Smooth muscle cell (in vitro differentiated cells): ENCODE results near the gene TBC1D14. TPM values are rescaled to one million over a fixed set of nuclear protein-coding genes. Genes with fewer than 3 reads are reported as not detected.
A peak's percentile ranks its signal among the peaks of the same experiment; 100 is the strongest.
"Not testable (repeated sequence)": the region's sequence is repeated elsewhere in the genome, so short reads cannot be mapped to it uniquely, and the experiment has no call there.

Experiments
- DNase-seq: peaks from one replicate; lab custom pipeline; 2025; ENCODE audit not compliant: unreplicated experiment; lab: John Stamatoyannopoulos, UW
- H2AFZ ChIP-seq: fragments of 200-600 bp; sonication (generic); 2 replicates; pipeline ENCODE4 v1.6.0; 2016; ENCODE audit warnings: antibody characterized with exemption, low read depth, mild to moderate bottlenecking
- H3F3A ChIP-seq: fragments of 200-600 bp; sonication (generic); 2 replicates; pipeline ENCODE4 v1.6.0; 2017; ENCODE audit warnings: antibody characterized with exemption, low read depth
- H3K27ac ChIP-seq: fragments of 200-600 bp; sonication (generic); 2 replicates; pipeline ENCODE4 v1.5.1; 2016; ENCODE audit warnings: low read depth, mild to moderate bottlenecking
- H3K27me3 ChIP-seq: fragments of 200-600 bp; sonication (generic); 2 replicates; pipeline ENCODE4 v1.6.1; 2016; ENCODE audit warnings: low read depth, mild to moderate bottlenecking
- H3K36me3 ChIP-seq: fragments of 200-600 bp; sonication (generic); 2 replicates; pipeline ENCODE4 v1.5.1; 2016; ENCODE audit warnings: low read depth
- H3K4me1 ChIP-seq: fragments of 200-600 bp; sonication (generic); 2 replicates; pipeline ENCODE4 v1.5.1; 2016; ENCODE audit warnings: low read depth
- H3K4me2 ChIP-seq: fragments of 200-600 bp; sonication (generic); 2 replicates; pipeline ENCODE4 v1.6.0; 2016; ENCODE audit warnings: mild to moderate bottlenecking
- H3K4me3 ChIP-seq: fragments of 200-600 bp; sonication (generic); 2 replicates; pipeline ENCODE4 v1.5.1; 2016; ENCODE audit warnings: mild to moderate bottlenecking
- H3K79me2 ChIP-seq: fragments of 200-600 bp; sonication (generic); 2 replicates; pipeline ENCODE4 v1.6.0; 2016; ENCODE audit warnings: low read depth, mild to moderate bottlenecking
- H3K9ac ChIP-seq: fragments of 200-600 bp; sonication (generic); 2 replicates; pipeline ENCODE4 v1.6.0; 2016; ENCODE audit warnings: low read depth
- H3K9me3 ChIP-seq: fragments of 200-600 bp; sonication (generic); replicated peaks from 2 replicates; pipeline ENCODE4 v1.5.1; 2016; ENCODE audit warnings: low read depth
- H4K20me1 ChIP-seq: fragments of 200-600 bp; sonication (generic); 2 replicates; pipeline ENCODE4 v1.6.0; 2016; ENCODE audit warnings: low read depth
- CTCF ChIP-seq: fragments of 200-600 bp; sonication (generic); IDR thresholded peaks from 2 replicates; pipeline ENCODE4 v1.5.1; 2017; ENCODE audit warnings: borderline replicate concordance, mild to moderate bottlenecking, antibody characterized with exemption; ENCODE audit not compliant: insufficient read depth, poor library complexity, severe bottlenecking
- WGBS: methylation state at CpG from one replicate; pipeline ENCODE4 v1.1.7; 2016; ENCODE audit warnings: low lambda C conversion rate; 5-methylcytosine and 5-hydroxymethylcytosine counted together
- polyA plus RNA-seq: library from polyadenylated mRNA; unstranded; fragments of >200 nt; fragmentation: Nextera tagmentation; extraction: Ambion mirVana; gene quantifications from 2 replicates; pipeline ENCODE4 v1.2.1, GENCODE V29; 2016
- total RNA-seq: library from RNA; depleted of rRNA; stranded (reverse); fragments of >200 nt; gene quantifications from 2 replicates; pipeline ENCODE4 v1.2.3, GENCODE V29; 2014

Gene TBC1D14
- total and polyA plus RNA-seq, 2 experiments from 2014 or later: 13.0 to 24.4 TPM

DNA sequence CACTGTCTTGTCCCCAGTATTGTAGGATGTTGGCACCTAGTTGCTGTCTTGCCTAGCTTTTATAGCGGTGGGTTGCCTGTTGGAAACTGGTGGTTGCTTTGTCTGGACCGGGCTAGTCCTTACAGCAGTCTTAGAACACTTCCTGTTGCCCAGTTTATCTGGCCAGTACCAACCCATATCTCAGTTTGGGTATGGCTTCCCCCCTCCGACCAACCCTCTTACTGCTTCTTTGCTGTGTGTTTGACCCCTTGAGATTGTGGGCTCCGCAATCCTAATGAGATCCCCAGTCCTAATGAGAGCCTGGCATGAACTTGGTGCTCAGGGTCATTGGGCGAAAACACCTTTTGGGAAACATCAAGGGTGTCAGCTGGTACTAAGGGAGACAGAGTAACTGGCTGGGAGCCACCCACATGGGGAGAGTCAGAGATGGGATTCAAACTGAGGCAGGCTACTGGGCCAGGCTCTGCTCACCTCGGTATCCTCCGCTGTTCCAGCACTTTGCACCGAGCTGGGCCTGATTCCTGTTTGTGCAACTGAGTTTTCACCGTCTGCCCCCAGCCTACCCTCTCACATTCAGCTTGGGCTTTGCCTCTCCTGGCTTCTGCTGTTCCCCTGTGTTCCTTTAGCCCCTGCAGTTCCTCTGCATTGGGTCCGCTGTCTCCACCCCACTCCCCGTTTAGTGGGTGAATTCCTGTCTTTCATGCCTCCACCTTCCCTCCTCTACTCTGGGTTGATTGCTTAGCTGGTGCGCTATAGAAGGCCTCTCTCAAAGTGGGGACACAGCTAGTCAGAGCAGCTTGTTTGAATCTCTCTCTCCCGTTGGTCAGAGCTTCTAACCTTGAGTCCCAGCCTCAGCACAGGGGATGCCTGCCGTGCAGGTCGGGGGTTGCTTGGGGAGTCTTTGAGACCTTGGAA is 1.6 kb downstream of the TBC1D14 start:
- H4K20me1 ChIP-seq: peaks cover 53% of the 10 kb centered on the region
- H2AFZ ChIP-seq: no peak overlapping the region
- no peak for DNase-seq
- WGBS: 93% methylated on average over 15 of the region's 15 CpGs
- no peak overlapping the region for H3K27ac ChIP-seq
- no peak for TF ChIP-seq CTCF
- peaks cover 2% of the 10 kb centered on the region for H3K79me2 ChIP-seq
- no peaks in the 10 kb centered on the region for H3K36me3 ChIP-seq
- H3K4me2 ChIP-seq: peak overlapping the region; percentile 89
- H3K9me3 ChIP-seq: no peaks in the 10 kb centered on the region
- H3K9ac ChIP-seq: no peak overlapping the region
- peaks cover 26% of the 10 kb centered on the region for H3K4me1 ChIP-seq
- H3F3A ChIP-seq: no peaks in the 10 kb centered on the region
- H3K27me3 ChIP-seq: no peaks in the 10 kb centered on the region
- H3K4me3 ChIP-seq: peak overlapping the region; percentile 99

DNA sequence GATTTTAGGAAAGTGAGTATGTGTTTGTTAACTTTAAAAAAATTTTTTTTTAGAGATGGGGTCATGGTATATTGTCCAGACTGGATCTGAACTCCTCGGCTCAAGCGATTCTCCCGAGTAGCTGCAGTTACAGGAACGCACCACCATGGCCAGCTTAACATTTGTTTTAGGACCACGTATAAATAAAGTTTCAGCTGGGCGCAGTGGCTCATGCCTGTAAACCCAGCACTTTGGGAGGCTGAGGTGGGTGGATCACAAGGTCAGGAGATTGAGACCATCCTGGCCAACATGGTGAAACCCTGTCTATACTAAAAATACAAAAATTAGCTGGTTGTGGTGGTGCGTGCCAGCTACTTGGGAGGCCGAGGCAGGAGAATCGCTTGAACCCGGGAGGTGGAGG is 2.3 kb downstream of the TBC1D14 start:
- not testable (repeated sequence) for H3K4me3 ChIP-seq, H3K79me2 ChIP-seq, H3K27ac ChIP-seq, H3K4me2 ChIP-seq, H3K27me3 ChIP-seq, H3F3A ChIP-seq, H3K9ac ChIP-seq, DNase-seq, H2AFZ ChIP-seq, H3K36me3 ChIP-seq, H3K9me3 ChIP-seq
- peaks cover 26% of the 10 kb centered on the region for H3K4me1 ChIP-seq
- WGBS: 86% methylated on average over 10 of the region's 10 CpGs
- peaks cover 60% of the 10 kb centered on the region for H4K20me1 ChIP-seq

GRCh38 chr4:6912441-6912840 is 2.8 kb downstream of the TBC1D14 start:
- Histone ChIP-seq H4K20me1 (peaks cover 65% of the 10 kb centered on the region), H2AFZ (no peak overlapping the region), H3K9ac (no peak overlapping the region), H3K27me3 (no peaks in the 10 kb centered on the region), H3K36me3 (no peaks in the 10 kb centered on the region), H3K4me2 (no peak overlapping the region), H3F3A (no peaks in the 10 kb centered on the region), H3K4me3 (no peak overlapping the region), H3K4me1 (peaks cover 26% of the 10 kb centered on the region), H3K27ac (no peak overlapping the region), H3K79me2 (peaks cover 2% of the 10 kb centered on the region), H3K9me3 (no peaks in the 10 kb centered on the region)
- 38% methylated on average over 4 of the region's 4 CpGs for WGBS
- no peak for TF ChIP-seq CTCF
- DNase-seq: no peak

- TF ChIP-seq CTCF: no peak
- Histone ChIP-seq H3K4me3 (no peak overlapping the region), H3K79me2 (peaks cover 9% of the 10 kb centered on the region), H3F3A (no peaks in the 10 kb centered on the region), H3K27me3 (no peaks in the 10 kb centered on the region), H3K9ac (no peak overlapping the region), H2AFZ (no peak overlapping the region), H3K4me2 (no peak overlapping the region), H4K20me1 (peaks cover 75% of the 10 kb centered on the region), H3K9me3 (no peaks in the 10 kb centered on the region), H3K27ac (no peak overlapping the region), H3K36me3 (no peaks in the 10 kb centered on the region), H3K4me1 (peaks cover 24% of the 10 kb centered on the region)
- 99% methylated on average over 6 of the region's 6 CpGs for WGBS
- no peak for DNase-seq
Measured at GRCh38 chr4:6913350-6913905, 3.8 kb downstream of the TBC1D14 start.
